GM21528 (cell line): ENCODE results near the gene HCN1.
"Not testable (repeated sequence)": the region's sequence is repeated elsewhere in the genome, so short reads cannot be mapped to it uniquely, and the experiment has no call there.

Experiments used
- ATAC-seq: cut with Tn5 transposase; IDR thresholded peaks from one replicate; pipeline ENCODE4 v1.9.1; 2021; ENCODE audit warnings: mild to moderate bottlenecking, moderate library complexity; ENCODE audit not compliant: unreplicated experiment, low FRiP score

HCN1 gene

DNA sequence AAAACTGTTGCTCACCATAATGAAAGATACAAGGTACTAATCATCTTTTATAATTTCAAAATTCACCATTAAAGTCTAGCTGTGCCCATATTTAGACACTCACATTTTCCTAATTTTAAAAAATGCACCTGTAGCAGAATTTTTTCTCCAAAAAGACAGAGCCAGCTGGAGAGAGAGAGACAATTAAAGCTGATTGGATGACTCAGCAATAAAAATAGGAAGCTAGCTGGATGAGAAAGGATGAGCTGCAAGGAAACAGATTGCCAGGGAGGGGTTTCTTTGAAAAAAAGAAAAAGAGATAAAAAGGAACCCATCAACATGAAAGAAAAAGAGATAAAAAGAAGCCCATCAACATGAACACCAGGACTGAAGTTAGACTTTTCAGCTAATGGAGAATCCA is 73.8 kb downstream of the HCN1 start:
- no peak for ATAC-seq

DNA sequence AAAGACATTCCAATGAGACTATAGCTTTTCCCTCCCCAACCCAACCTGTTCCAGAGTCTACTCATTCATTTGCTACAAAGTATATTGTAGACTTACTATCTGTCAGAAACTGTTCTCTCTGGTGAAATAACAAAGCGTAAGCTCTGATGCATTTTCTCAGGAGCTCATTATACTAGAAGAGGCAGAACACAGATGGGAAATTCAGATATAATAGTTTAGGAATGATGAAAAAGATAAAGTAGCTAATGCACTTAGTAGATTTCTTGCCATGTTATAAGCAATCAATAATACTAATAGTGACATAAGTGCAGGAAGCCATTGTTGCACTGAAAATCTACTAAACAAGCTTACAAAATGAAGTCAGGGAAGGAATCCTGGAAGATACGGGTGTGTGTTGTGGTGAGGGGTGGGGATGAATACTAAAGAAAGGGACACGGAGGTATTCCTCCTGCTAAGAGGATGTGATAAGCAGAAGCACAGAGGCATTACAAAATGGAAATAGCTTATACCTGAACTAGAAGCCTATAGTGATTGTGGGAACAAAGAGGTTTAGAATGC is 78.2 kb downstream of the HCN1 start:
- no peak for ATAC-seq

DNA sequence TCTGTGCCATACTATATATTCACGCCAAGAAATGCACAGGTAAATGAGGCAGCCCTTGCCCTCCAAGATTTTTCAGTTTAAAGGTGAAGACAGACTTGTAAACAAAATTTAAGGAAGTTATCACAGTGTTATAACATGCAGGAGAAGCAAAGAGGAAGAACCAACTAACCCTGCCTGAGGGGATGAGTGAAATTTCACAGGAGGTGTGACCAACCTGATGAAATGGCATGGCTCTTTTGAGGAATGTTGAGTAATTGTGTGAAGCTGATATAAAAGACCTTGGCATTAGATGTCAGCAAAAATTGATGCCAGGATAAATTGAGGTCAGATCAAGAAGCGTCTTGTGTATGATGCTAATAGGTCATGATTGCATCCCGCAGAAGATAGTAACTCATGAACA is 86.5 kb downstream of the HCN1 start:
- no peak for ATAC-seq

DNA sequence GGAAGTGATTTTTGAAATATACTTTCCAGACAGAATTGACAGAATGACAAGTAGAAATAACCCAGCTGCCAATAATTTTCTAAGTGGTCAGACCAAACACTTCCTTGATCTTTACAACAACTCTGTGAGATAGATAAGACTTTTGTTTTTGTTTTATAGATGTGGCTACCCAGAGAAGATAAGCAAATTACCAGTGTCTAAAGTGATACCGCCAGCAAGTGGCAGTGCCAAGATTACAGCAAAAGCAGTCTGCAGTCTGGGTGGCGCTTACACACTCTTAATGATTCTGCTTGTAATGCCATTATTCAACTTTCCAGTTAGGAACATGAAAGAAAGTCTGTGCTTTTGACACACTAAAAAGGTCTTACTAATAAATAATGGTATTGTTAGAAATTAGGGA is 92.1 kb downstream of the HCN1 start:
- no peak for ATAC-seq

DNA sequence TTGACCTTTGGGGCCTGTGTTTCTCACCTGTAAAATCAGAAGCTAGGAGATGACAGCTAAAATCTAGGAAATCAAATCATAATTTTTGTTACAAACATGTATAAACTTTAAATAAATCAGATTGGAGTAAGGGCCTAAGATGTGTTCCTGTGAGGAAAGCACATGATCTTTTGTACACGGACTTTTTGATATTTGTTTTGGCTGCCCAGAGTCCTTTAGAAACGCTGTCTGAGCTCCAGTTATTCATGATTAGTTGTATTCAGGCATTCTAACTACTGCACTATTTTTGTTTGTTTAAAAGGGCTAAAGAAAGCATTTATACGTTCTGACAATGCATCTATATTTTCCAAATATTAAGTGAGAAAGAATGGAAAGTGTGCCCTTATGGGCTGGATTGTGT is 94.8 kb downstream of the HCN1 start:
- no peak for ATAC-seq

DNA sequence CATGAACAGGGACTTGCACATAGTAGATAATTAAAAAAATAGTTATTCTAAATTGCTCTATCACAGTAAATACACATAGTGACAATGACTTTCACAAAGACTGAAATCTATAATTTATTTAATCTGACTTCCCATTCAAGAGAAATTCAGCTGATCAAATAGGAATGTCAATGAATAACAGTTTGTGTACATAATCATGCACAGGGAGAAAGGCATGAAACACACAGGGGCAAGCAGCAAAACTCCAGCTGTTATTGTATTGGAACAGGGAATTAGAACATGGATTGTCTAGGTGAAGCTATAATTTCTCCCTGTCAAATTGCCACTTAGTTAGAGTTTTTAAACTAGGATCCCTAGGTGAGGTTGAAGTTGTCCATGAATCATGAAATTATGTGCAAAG is 99.9 kb downstream of the HCN1 start:
- ATAC-seq, result no peak

DNA sequence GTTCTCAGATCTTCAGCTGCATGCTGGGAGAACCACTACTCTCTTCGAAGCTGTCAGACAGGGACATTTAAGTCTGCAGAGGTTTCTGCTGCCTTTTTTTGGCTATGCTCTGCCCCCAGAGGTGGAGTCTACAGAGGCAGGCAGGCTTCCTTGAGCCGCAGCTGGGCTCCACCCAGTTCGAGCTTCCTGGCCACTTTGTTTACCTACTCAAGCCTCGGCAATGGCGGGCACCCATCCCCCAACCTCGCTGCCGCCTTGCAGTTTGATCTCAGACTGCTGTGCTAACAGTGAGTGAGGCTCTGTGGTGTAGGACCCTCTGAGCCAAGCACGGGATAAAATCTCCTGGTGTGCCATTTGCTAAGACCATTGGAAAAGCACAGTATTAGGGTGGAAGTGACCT is 110.2 kb downstream of the HCN1 start:
- ATAC-seq, result not testable (repeated sequence)

DNA sequence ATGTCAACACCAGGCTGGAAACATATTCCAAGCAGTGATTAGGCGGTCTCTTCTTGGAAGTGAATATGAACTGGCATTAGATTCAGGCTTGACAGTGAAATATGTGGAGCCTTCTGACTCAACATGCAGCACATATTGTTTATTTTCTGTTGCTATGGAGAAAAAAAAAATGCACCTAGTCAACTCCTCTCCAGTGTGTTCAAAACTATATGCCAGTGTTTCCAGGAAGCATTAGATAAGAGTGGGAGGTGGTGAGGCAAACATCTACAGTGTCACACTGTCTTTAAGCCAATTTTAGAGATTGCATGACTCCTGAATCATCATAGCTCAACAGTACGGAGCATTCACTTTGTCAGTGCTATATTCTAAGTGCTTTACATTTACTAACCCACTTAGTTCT is 117.9 kb downstream of the HCN1 start:
- no peak for ATAC-seq

DNA sequence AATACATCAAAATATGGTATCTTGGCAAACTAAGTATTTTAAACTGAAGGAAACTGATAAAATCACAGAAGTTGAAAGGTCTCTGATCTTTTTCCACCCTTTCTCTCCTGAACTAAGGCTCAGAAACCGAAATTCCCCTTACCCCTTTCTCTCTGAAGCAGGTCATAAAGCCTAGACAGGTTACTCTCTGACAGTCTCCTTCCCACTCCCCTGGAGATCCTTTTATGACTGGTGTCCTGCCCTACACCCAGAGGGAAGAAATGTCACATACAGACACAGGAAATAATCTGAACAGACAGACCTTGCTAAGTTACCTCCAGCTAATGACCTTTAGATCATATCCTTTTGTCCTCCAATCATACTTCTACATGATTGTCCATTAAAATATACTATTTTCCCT is 127.4 kb downstream of the HCN1 start:
- ATAC-seq, result no peak

DNA sequence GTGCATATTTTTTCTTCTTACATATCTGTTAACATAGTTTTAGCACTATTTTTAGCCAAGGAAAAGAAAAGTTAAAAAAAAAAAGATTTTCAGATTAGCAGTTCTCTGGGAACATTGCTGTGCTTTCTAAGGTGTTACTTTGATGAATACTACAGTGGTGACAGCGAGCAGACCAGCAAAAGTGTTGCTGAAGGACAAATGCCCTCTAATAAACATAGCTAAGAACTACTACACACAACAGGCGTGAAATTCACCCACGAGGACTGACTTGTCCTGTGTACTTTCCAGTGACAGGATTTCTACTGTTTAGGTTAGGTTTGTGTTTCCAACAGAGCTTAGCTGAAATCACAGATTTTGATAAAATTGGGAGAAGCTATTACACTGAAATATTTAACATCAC is 153.8 kb downstream of the HCN1 start:
- ATAC-seq, result no peak

DNA sequence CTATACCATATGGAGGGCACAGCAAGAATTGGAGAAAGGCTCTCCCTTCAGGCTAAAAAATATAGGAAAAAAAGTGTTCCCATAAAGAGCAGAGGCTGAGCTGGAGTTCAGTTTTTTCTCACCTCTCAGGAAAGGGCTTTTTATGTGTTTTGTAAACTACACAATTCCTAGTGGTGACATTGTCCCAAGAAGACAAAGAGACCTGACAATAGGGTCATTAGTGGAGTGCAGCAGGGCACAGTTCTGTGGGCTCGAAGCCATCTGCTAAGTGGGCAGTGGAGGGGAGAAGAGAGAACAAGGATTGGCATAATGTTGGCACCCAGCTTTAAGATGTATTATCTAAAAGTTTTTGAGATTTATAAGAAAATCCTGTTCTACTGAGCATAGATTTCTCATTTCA is 162.5 kb downstream of the HCN1 start:
- ATAC-seq, result no peak

DNA sequence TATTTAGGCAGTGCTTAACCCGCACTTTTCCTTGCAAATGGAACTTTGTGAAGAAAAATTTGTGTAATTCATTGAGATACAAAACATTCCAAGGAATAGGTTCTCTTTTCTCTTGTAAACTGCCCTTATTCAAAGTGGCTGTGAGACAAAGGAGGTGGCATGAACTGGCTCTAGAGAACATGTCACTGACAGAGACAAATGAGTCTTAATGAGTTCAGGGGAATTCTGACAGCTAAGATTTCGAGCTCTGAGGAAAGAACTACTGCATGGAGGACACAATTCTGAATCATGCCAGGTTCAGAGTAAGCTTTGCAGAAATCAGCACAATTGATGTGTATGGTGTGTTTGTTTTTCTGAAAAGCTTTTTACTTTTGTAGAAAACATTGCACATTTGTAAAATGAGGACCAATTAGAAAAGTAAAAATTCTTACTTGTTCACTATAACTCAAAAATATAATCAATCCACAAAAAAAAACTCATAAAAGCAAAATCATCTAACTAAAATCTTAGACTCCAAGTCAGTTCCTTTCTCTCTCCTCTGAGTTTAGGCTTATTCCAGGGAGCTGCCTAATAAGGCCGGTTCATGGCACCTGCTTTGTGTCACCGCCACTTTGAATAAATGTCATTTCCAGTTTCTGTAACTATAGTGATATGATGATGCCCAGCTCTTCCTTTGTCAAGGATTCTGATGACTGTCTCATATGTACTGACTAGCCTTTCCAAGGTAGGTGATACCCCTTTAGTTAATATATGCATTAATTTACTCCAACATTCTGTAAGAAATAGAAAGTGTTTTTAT is 163.2 kb downstream of the HCN1 start:
- ATAC-seq, result no peak

DNA sequence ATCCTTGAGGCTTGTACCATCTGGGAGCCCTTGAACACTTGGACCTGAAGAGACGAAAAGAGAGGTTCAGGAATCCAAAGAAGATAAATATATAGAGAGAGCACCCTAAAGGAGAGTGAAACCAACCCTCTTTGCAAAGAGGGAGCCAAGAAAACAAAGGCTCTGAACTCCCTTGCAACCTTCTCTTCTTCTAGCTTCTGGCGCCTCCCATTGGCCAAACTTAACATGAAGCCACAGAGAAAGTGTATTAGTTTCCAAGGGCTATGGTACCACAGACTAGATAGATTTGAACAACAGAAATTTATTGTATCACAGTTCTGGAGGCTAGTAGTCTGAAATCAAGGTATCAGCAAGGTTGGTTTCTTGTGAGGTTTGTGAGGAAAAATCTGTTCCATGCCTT is 175.1 kb downstream of the HCN1 start:
- no peak for ATAC-seq

DNA sequence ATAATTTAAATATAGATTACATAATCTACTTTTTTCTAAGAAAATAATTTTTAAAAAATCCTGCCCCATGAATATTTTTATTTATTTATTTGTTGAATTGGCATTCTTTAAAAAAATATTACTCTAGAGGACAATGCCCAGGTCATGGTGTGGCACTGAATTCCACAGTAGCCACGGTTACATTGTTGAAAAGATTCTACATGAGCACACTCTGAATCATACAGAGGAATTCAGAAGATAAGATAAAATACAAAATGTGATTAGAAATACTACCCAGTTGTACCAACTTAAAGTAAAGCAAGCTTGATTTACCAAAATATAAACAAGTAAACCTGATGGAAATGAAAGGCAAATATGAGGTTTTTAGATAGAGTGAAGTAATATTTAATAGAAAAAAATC is 183.7 kb downstream of the HCN1 start:
- ATAC-seq, result no peak

DNA sequence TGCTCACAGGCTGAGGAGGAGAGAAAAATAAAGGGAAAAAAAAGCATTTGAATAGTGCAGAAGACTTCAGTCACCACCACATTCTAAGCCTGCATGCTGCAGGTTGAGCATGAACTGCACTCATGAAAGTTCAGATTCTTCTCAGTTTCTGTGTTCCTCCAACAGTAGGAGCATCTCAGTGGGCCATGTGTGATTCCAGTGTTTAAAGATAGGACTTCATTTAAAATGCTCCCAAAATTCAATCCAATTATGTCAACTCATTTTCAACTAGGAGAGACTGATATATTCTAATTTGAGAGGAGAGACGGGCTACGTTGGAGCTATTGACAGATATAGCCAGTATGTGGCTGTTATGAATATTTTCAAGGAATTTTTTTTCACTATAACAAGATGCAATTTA is 186.8 kb downstream of the HCN1 start:
- ATAC-seq, result no peak

DNA sequence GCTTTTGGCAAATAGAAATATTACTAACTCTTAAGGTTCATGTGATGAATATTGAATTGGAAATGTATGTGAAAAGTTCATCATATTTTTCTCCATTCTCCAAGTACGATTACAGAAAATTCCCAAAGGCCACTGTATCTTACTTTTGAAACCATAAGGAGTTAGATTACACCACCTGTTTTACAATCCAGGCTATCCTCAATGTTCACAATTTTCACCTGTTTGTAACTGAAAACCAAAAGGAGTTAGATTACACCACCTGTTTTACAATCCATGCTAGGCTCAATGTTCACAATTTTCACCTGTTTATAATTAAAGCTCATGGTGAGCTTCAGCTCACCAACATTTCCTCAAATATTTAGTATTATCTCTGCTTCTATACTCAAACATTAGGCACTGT is 188.0 kb downstream of the HCN1 start:
- no peak for ATAC-seq

DNA sequence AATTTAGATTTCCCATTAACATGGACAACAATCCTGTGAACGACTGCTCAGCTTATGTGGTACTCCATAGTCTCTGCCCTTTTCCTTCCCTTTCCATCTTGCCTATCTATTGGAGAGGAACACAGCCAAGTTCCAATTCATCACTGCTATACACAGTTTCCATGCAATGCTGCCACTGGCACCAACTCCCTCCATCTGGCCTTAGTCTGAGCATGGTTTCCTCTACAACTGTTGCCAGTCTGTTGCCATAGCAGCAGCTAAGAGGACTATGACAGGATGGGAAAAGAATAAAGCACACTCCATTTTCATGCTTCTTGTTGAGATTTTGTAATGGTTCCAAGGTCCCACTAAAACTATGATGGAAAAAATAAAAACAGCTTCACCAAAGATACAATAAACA is 189.0 kb downstream of the HCN1 start:
- no peak for ATAC-seq

DNA sequence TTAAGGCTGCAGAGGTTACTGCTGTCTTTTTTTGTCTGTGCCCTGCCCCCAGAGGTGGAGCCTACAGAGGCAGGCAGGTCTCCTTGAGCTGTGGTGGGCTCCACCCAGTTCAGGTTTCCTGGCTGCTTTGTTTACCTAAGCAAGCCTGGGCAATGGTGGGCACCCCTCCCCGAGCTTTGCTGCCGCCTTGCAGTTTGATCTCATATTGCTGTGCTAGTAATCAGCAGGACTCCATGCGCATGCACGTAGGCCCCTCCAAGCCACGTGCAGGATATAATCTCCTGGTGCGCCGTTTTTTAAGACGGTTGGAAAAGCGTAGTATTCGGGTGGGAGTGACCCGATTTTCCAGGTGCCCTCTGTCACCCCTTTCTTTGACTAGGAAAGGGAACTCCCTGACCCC is 197.2 kb downstream of the HCN1 start:
- not testable (repeated sequence) for ATAC-seq

DNA sequence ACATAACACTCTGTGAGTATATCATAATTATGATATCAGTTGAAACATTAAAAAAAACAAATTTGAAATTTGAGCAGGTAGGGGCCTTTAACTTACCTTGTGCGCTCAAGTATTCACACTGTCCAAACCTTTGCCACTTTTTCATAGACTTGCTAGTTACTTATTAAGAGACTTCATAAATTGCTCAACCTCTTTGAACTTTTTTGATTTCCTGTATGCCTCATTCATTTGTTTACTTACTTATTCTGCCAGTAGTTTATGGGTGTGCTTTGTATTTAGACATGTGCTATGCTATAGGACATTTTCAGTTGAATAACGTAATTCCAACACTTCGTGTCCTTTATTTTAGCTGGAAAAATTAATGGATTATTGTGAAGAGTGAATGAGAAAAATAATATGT is 204.8 kb downstream of the HCN1 start:
- ATAC-seq, result no peak

DNA sequence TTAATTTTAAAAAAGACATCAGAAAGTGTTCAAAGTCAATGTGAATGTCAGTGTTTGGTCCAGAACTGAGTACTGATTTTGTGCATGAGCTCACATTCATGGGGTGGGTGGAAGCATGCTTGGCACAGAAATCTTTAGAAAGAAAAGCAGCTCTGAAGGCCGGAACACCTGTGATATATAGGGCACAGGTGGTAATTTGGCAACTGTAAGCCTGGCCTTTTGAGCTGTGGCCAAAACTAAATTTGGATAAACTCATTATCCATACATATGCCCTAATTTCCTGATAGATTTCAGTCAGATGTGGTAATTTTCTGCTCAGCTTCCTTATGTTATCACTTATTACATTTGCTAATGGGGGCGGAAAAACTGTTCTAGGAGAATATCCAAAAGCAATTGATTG is 211.4 kb downstream of the HCN1 start:
- ATAC-seq, result no peak

DNA sequence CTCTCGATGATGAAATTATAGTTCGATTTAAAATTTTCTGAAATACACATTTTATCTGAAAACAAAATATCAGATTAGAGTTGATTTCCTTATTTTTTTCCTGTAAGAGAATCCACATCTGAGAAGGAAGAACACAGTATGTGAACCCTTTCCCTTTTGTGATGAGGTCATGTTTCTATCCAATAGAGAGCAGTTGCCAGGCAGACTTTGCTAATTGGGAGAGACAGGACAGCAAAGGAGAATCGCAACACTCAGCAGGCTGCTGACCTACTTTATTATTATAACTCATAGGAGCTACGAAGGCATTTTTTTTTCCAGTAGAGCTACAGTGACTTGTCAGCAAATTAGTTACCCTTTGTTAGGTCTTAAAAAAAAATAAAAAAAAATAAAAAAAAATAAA is 242.1 kb downstream of the HCN1 start:
- ATAC-seq, result no peak

DNA sequence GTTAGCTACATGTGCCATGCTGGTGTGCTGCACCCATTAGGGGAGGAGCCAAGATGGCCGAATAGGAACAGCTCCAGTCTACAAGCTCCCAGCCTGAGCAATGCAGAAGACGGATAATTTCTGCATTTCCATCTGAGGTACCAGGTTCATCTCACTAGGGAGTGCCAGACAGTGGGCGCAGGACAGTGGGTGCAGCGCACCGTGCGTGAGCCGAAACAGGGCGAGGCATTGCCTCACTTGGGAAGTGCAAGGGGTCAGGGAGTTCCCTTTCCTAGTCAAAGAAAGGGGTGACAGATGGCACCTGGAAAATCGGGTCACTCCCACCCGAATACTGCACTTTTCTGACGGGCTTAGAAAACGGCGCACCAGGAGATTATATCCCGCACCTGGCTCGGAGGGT is 251.3 kb downstream of the HCN1 start:
- not testable (repeated sequence) for ATAC-seq

DNA sequence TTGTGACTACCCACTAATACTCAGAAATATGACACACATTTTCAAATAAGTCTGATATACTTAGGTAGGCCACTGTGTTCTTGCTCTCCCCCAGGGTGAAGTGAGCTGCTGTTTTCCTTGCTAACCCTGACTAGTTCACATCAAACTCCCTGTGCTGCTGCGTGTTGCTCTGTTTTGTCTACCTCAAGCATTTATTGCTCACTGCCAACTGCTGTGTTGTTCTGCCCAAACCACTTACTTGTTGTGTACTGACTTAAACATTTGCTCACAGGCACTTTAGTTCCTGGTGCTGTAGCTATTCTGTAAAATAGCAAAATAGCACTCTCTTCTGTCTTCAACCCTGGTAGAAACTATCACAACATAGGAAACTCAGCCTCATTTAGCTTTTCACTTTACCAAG is 255.7 kb downstream of the HCN1 start:
- no peak for ATAC-seq
